Vagina (tissue), 2 donors: Measurements from ENCODE around the gene SECISBP2L.

Experiments
- POLR2AphosphoS5 ChIP-seq, 2 donors: sonication (generic); formaldehyde crosslinking; IDR thresholded peaks; one replicate each; pipeline ENCODE4 v1.9.0; 2017; ENCODE audit warnings: antibody characterized with exemption in 2 of 2, mild to moderate bottlenecking in 2 of 2, low read depth in 1 of 2; ENCODE audit not compliant: insufficient read depth in 1 of 2
- TF ChIP-seq, protein P1 (sequence below), 3 experiments: fragments of 450-650 bp in 2 of 3; fragments of 200-600 bp in 1 of 3; sonication (generic) in 1 of 3; IDR thresholded peaks; one replicate each; pipeline ENCODE4 v1.5.1; 2017 to 2019; ENCODE audit warnings: antibody characterized with exemption in 3 of 3, mild to moderate bottlenecking in 2 of 3, moderate library complexity in 2 of 3

DNA sequence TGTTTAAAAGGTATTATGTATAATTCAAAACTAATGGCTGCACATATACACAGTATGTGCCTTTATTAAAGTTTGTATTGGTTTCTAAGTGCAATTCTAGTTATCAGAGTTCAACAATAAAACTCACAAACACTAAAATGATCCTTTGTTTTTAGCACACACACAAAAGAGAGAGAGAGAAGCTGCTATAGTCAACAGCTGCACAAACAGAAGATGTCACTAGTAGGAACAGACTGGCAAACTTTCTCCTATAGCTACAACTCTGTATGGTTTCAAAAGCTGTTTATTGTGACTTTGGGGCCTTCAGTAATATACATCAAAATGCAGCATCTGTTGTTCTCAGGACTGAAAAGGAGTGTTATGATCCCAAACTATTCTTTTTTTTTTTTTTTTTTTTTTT lies 6.1 kb downstream of the SECISBP2L start:
- no peak for TF ChIP-seq POLR2AphosphoS5 (IDR thresholded peaks at IDR 0.05; ENCODE audit: insufficient read depth in 1 of 2, low read depth in 1 of 2)
- TF ChIP-seq, protein P1, sequence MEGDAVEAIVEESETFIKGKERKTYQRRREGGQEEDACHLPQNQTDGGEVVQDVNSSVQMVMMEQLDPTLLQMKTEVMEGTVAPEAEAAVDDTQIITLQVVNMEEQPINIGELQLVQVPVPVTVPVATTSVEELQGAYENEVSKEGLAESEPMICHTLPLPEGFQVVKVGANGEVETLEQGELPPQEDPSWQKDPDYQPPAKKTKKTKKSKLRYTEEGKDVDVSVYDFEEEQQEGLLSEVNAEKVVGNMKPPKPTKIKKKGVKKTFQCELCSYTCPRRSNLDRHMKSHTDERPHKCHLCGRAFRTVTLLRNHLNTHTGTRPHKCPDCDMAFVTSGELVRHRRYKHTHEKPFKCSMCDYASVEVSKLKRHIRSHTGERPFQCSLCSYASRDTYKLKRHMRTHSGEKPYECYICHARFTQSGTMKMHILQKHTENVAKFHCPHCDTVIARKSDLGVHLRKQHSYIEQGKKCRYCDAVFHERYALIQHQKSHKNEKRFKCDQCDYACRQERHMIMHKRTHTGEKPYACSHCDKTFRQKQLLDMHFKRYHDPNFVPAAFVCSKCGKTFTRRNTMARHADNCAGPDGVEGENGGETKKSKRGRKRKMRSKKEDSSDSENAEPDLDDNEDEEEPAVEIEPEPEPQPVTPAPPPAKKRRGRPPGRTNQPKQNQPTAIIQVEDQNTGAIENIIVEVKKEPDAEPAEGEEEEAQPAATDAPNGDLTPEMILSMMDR (IDR thresholded peaks at IDR 0.05) = no peak
